ENCODE data around the gene ATOSB. TPM values are rescaled to one million over a fixed set of nuclear protein-coding genes. Genes with fewer than 3 reads are reported as not detected.

Gene ATOSB
- polyA plus RNA-seq, 1 donor (not counting 4 experiments of a cell fraction or from before 2014, with no cell fraction given) = 32.7 TPM

GRCh38 chr9:35136866-35137265, 21.2 kb upstream of the ATOSB start:
- H2AFZ ChIP-seq (ENCODE audit: control insufficient read depth, low read length) = no peak overlapping the region
- no peak overlapping the region for H3K9ac ChIP-seq (ENCODE audit: control insufficient read depth, extremely low read depth, insufficient read depth, low read length)
- H3K27ac ChIP-seq (ENCODE audit: control insufficient read depth, insufficient read depth, low read length) = no peak overlapping the region
- H3K36me3 ChIP-seq (ENCODE audit: control insufficient read depth in 2 of 2, extremely low read depth in 1 of 2, insufficient read depth in 2 of 2, low read length in 2 of 2) = no peaks in the 10 kb centered on the region
- H3K4me2 ChIP-seq (ENCODE audit: control insufficient read depth, extremely low read depth, insufficient read depth, low read depth, low read length) = no peak overlapping the region
- FAIRE-seq = no peak
- H3K4me3 ChIP-seq (ENCODE audit: control insufficient read depth in 2 of 3, extremely low read depth in 1 of 3, insufficient read depth in 2 of 3, low read depth in 1 of 3, low read length in 3 of 3) = no peak overlapping the region
- TF ChIP-seq CTCF (optimal IDR thresholded peaks at IDR 0.05 in 1 of 3, IDR thresholded peaks at IDR 0.05 in 1 of 3, conservative IDR thresholded peaks at IDR 0.05 in 1 of 3; ENCODE audit: extremely low read depth in 1 of 3, insufficient read depth in 2 of 3, low read length in 3 of 3) = no peak
- H3K9me1 ChIP-seq (ENCODE audit: control insufficient read depth, extremely low read depth, insufficient read depth, low read length) = no peaks in the 10 kb centered on the region
- H3K4me1 ChIP-seq (ENCODE audit: control insufficient read depth, extremely low read depth, insufficient read depth, low read length) = no peaks in the 10 kb centered on the region
- H3K9me3 ChIP-seq (ENCODE audit: control insufficient read depth, low read depth, low read length) = no peaks in the 10 kb centered on the region
- no peaks in the 10 kb centered on the region for H3K27me3 ChIP-seq (ENCODE audit: control insufficient read depth, extremely low read depth, insufficient read depth, low read length)
- dilution Hi-C loops (cut with MboI; ENCODE audit: extremely low pct_ligation_motif_present, low sequenced_read_pairs) = no loop called here
- no peak for DNase-seq (ENCODE audit: low read depth, low spot score)
- no peaks in the 10 kb centered on the region for H3K79me2 ChIP-seq (ENCODE audit: control insufficient read depth, insufficient read depth, low read length)
- H4K20me1 ChIP-seq (ENCODE audit: control insufficient read depth, extremely low read depth, insufficient read depth, low read length) = no peaks in the 10 kb centered on the region

- Histone ChIP-seq H3K9ac (ENCODE audit: control insufficient read depth, extremely low read depth, insufficient read depth, low read length) (no peak overlapping the region), H3K9me3 (ENCODE audit: control insufficient read depth, low read depth, low read length) (no peaks in the 10 kb centered on the region), H3K36me3 (ENCODE audit: control insufficient read depth in 2 of 2, extremely low read depth in 1 of 2, insufficient read depth in 2 of 2, low read length in 2 of 2) (no peaks in the 10 kb centered on the region), H3K4me1 (ENCODE audit: control insufficient read depth, extremely low read depth, insufficient read depth, low read length) (no peaks in the 10 kb centered on the region), H3K9me1 (ENCODE audit: control insufficient read depth, extremely low read depth, insufficient read depth, low read length) (no peaks in the 10 kb centered on the region), H3K79me2 (ENCODE audit: control insufficient read depth, insufficient read depth, low read length) (no peaks in the 10 kb centered on the region), H3K4me2 (ENCODE audit: control insufficient read depth, extremely low read depth, insufficient read depth, low read depth, low read length) (no peak overlapping the region), H3K4me3 (ENCODE audit: control insufficient read depth in 2 of 3, extremely low read depth in 1 of 3, insufficient read depth in 2 of 3, low read depth in 1 of 3, low read length in 3 of 3) (no peak overlapping the region), H2AFZ (ENCODE audit: control insufficient read depth, low read length) (no peak overlapping the region), H4K20me1 (ENCODE audit: control insufficient read depth, extremely low read depth, insufficient read depth, low read length) (no peaks in the 10 kb centered on the region), H3K27ac (ENCODE audit: control insufficient read depth, insufficient read depth, low read length) (no peak overlapping the region), H3K27me3 (ENCODE audit: control insufficient read depth, extremely low read depth, insufficient read depth, low read length) (no peaks in the 10 kb centered on the region)
- FAIRE-seq (no peak), DNase-seq (ENCODE audit: low read depth, low spot score) (no peak)
- dilution Hi-C loops (cut with MboI; ENCODE audit: extremely low pct_ligation_motif_present, low sequenced_read_pairs) = no loop called here
- no peak for TF ChIP-seq EZH2 (IDR thresholded peaks at IDR 0.05; ENCODE audit: low read length)
- TF ChIP-seq CTCF (optimal IDR thresholded peaks at IDR 0.05 in 1 of 3, IDR thresholded peaks at IDR 0.05 in 1 of 3, conservative IDR thresholded peaks at IDR 0.05 in 1 of 3; ENCODE audit: extremely low read depth in 1 of 3, insufficient read depth in 2 of 3, low read length in 3 of 3) = no peak
Measured at GRCh38 chr9:35135988-35136387, 20.3 kb upstream of the ATOSB start.

Measured in keratinocyte (primary cell).